ENCODE data around the gene ROCK1.

GRCh38 chr18:20997371-20997770 lies 114.2 kb downstream of the ROCK1 start:
- no peak for TF ChIP-seq TAF1 (IDR thresholded peaks at IDR 0.05; ENCODE audit: borderline replicate concordance, low read depth, low read length)
- TF ChIP-seq POLR2A (IDR thresholded peaks at IDR 0.05; ENCODE audit: low read depth, low read length) = no peak
